Body of pancreas (tissue), 4 donors: ENCODE results near the gene TEX38.

Source experiments
- POLR2A ChIP-seq, 3 donors: fragments of 450-650 bp; IDR thresholded peaks; one replicate each; pipeline ENCODE4 v1.6.1; 2016; ENCODE audit warnings: antibody characterized with exemption in 3 of 3, mild to moderate bottlenecking in 2 of 3
- TF ChIP-seq, protein P1 (sequence below), 7 experiments: fragments of 450-650 bp in 4 of 7; fragments of 200-600 bp in 3 of 7; sonication (generic) in 3 of 7; IDR thresholded peaks; one replicate each; pipeline ENCODE4 v1.5.1; 2016 to 2019; ENCODE audit warnings: antibody characterized with exemption in 7 of 7

DNA sequence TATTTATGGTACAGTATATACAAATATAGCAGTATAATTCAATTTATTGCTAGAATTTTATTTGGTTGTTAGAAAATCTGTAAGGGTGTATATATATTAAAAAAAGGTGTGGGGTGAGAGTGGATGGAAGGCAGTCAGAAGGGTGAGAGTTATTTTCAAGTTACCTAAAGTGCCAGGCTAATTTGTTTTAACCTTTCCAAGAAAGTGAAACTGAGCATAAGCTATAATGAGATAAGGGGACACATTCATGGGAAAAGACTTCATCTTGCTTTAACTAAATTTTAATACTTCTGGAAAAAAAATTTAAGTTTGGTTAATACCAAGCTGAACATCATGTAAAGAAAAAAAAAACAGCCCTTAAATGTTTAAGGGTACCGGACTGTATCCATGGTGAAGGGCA, 4.9 kb downstream of the TEX38 start:
- TF ChIP-seq, protein P1, sequence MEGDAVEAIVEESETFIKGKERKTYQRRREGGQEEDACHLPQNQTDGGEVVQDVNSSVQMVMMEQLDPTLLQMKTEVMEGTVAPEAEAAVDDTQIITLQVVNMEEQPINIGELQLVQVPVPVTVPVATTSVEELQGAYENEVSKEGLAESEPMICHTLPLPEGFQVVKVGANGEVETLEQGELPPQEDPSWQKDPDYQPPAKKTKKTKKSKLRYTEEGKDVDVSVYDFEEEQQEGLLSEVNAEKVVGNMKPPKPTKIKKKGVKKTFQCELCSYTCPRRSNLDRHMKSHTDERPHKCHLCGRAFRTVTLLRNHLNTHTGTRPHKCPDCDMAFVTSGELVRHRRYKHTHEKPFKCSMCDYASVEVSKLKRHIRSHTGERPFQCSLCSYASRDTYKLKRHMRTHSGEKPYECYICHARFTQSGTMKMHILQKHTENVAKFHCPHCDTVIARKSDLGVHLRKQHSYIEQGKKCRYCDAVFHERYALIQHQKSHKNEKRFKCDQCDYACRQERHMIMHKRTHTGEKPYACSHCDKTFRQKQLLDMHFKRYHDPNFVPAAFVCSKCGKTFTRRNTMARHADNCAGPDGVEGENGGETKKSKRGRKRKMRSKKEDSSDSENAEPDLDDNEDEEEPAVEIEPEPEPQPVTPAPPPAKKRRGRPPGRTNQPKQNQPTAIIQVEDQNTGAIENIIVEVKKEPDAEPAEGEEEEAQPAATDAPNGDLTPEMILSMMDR (IDR thresholded peaks at IDR 0.05): no peak
- no peak for TF ChIP-seq POLR2A (IDR thresholded peaks at IDR 0.05)
